ENCODE measurements around the gene LRRTM2. TPM values are rescaled to one million over a fixed set of nuclear protein-coding genes. Genes with fewer than 3 reads are reported as not detected.
"Not testable (repeated sequence)": the region's sequence is repeated elsewhere in the genome, so short reads cannot be mapped to it uniquely, and the experiment has no call there.

LRRTM2 gene, protein sequence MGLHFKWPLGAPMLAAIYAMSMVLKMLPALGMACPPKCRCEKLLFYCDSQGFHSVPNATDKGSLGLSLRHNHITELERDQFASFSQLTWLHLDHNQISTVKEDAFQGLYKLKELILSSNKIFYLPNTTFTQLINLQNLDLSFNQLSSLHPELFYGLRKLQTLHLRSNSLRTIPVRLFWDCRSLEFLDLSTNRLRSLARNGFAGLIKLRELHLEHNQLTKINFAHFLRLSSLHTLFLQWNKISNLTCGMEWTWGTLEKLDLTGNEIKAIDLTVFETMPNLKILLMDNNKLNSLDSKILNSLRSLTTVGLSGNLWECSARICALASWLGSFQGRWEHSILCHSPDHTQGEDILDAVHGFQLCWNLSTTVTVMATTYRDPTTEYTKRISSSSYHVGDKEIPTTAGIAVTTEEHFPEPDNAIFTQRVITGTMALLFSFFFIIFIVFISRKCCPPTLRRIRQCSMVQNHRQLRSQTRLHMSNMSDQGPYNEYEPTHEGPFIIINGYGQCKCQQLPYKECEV
- total RNA-seq (2021), result not detected in 3 replicates
- Bru-seq, nascent RNA, result percentile 6 among the genes with signal in this experiment
- long read RNA-seq, experiment 1, result 0 reads
- long read RNA-seq, experiment 2, result 0 reads
- long read RNA-seq, experiment 3, result 0 reads

DNA sequence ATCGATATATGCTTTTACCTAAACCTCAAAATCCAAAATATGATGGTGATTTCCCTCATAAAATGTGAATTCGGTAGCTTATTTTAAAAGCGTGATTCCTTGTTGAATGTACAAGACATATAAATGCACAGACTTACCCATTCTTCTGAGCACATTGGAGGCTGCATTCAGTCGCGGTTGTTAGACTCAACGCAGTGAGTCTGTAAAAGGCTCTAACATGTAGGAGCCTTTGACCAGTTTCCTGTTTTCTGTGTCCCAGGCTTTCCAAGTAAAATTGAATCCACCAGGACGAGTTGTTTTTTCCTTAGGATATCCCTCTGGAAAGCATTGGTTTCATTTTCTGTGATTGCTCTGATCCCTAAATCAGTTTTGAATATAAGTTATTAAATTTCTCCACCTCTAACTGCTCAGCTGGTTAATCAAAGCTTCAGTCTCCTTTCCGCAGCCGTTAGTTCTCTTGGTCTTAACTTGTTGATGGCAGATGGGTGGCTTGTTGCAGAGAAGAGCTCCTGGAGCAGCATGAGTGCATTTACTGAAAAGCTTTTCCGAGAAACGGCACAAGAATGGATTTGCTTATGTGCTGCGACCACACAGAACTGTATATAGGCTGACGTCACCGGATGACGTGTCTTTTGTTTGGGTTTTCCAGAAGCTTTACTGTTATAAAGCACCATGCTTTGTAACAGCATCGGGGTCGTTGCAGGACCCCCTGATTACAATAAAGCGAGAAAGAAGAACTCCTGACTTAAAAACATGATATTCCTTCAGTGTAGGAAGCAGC is at the start of gene LRRTM2:
Gene LRRTM2 (minus strand): TSS at position 565 of the 781 bp plus-strand sequence. CDS start 424 bp downstream, at position 141.
- Mint-ChIP-seq H3K4me1 (peaks cover 86% of the 10 kb centered on the region), H3K27ac (peak within 1 kb of the TSS; percentile 83), H3K4me3 (no peak within 1 kb of the TSS), H3K27me3 (ENCODE audit: low read depth) (no peaks in the 10 kb centered on the region), H3K36me3 (0 out of 2 replicates have a peak, but pooled peaks cover 8% of the 10 kb centered on the region), H3K9me3 (peaks cover 4% of the 10 kb centered on the region; the same call in 1 of the 2 replicates)
- no peak for ATAC-seq
- no peak for DNase-seq (ENCODE audit: low spot score)
- ChIA-PET CTCF (interaction anchor here (0.5 to 0.6 kb wide), 3 partner anchors 7 to 98 kb away, joined by 3 to 4 read pairs (median 3); no protein-coding TSS in a partner anchor), POLR2A (no interaction called here)
- TF ChIP-seq IRF2 (CRISPR knock-in tag; IDR thresholded peaks at IDR 0.05; ENCODE audit: borderline replicate concordance, low read depth) (no peak), RELA (CRISPR knock-in tag; IDR thresholded peaks at IDR 0.05; ENCODE audit: borderline replicate concordance) (no peak)

- Mint-ChIP-seq H3K9me3 (no peaks in the 10 kb centered on the region), H3K27ac (peak overlapping the region; percentile 52; the same call in 1 of the 2 replicates), H3K36me3 (peaks cover 32% of the 10 kb centered on the region), H3K4me1 (no peaks in the 10 kb centered on the region), H3K4me3 (no peak overlapping the region), H3K27me3 (ENCODE audit: low read depth) (no peaks in the 10 kb centered on the region)
- ATAC-seq (peak; percentile 32; the same call in 1 of the 2 replicates), DNase-seq (ENCODE audit: low spot score) (no peak)
- TF ChIP-seq ZNF232 (CRISPR knock-in tag; IDR thresholded peaks at IDR 0.05), result no peak
- TF ChIP-seq NR2C2 (CRISPR knock-in tag; IDR thresholded peaks at IDR 0.05), result no peak
- TF ChIP-seq ZNF671 (CRISPR knock-in tag; IDR thresholded peaks at IDR 0.05), result no peak
- TF ChIP-seq ERG (CRISPR knock-in tag; IDR thresholded peaks at IDR 0.05), result no peak
- no peak for TF ChIP-seq CBFB (CRISPR knock-in tag; IDR thresholded peaks at IDR 0.05; ENCODE audit: low read depth)
- no peak for TF ChIP-seq GABPB1 (CRISPR knock-in tag; IDR thresholded peaks at IDR 0.05)
- TF ChIP-seq HMGXB4 (CRISPR knock-in tag; IDR thresholded peaks at IDR 0.05), result no peak
- POLR2A ChIA-PET, result no interaction called here
- CTCF ChIA-PET, result no interaction called here
Observed at GRCh38 chr5:138922494-138922893, 47.4 kb upstream of the LRRTM2 start.

- H3K4me3 Mint-ChIP-seq; POLR2A ChIA-PET; DNase-seq (ENCODE audit: low spot score); ATAC-seq; H3K9me3 Mint-ChIP-seq; H3K27me3 Mint-ChIP-seq (ENCODE audit: low read depth); H3K4me1 Mint-ChIP-seq: not testable (repeated sequence)
- peak overlapping the region; percentile 60; the same call in 1 of the 2 replicates for H3K27ac Mint-ChIP-seq
- H3K36me3 Mint-ChIP-seq, result peaks cover 26% of the 10 kb centered on the region
- CTCF ChIA-PET, result interaction anchor here (0.7 kb wide), 1 partner anchor 324 kb away, joined by 3 read pairs; no protein-coding TSS in a partner anchor
Observed at GRCh38 chr5:138921362-138921761, 46.2 kb upstream of the LRRTM2 start.

DNA sequence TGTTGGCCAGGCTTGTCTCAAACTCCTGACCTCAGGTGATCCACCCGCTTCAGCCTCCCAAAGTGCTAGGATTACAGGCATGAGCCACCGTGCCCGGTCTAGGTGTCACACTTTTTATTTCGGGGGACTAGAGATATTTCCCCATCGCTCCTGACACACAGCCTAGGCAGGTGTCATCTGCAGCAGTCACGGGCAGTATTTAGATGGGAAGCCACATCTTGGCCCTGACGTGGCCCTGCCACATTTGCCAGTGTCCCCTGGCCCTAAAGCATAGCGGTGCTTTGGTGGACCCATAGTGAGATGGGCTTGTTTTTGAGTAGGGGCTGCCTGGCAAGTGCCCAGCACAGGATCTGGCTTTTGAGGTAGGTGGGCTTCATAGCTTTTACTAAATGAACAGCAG is 45.0 kb upstream of the LRRTM2 start:
- POLR2A ChIA-PET, result interaction anchor here (0.6 to 1.2 kb wide), 3 partner anchors 12 to 997 kb away, joined by 3 to 4 read pairs (median 3); no protein-coding TSS in a partner anchor

More for the DNA sequence above, 45.0 kb upstream of the LRRTM2 start:
- TF ChIP-seq ZNF317 (CRISPR knock-in tag; IDR thresholded peaks at IDR 0.05; ENCODE audit: borderline replicate concordance, low read depth) (no peak), ZNF121 (CRISPR knock-in tag; IDR thresholded peaks at IDR 0.05) (no peak), ATF2 (CRISPR knock-in tag; IDR thresholded peaks at IDR 0.05; ENCODE audit: borderline replicate concordance, low read depth) (no peak)
- no peaks in the 10 kb centered on the region for H3K27me3 Mint-ChIP-seq (ENCODE audit: low read depth)
- no peaks in the 10 kb centered on the region for H3K9me3 Mint-ChIP-seq
- peaks cover 18% of the 10 kb centered on the region for H3K36me3 Mint-ChIP-seq
- DNase-seq (ENCODE audit: low spot score) (no peak), ATAC-seq (no peak)
- H3K4me3 Mint-ChIP-seq, result no peak overlapping the region
- no peaks in the 10 kb centered on the region for H3K4me1 Mint-ChIP-seq
- peak overlapping the region; percentile 41; the same call in 1 of the 2 replicates for H3K27ac Mint-ChIP-seq
- CTCF ChIA-PET, result interaction anchor here (0.7 to 1.1 kb wide), 2 partner anchors 12 to 357 kb away, joined by 6 to 8 read pairs; no protein-coding TSS in a partner anchor
